Stimulated activated naive CD4-positive, alpha-beta T cell treated with Interleukin-2 at 50 U/mL for 16 hours (primary cell): ENCODE measurements around the gene FLYWCH2.

Source experiments
- DNase-seq: peaks from one replicate; lab custom pipeline; 2025; lab: John Stamatoyannopoulos, UW

FLYWCH2 gene

DNA sequence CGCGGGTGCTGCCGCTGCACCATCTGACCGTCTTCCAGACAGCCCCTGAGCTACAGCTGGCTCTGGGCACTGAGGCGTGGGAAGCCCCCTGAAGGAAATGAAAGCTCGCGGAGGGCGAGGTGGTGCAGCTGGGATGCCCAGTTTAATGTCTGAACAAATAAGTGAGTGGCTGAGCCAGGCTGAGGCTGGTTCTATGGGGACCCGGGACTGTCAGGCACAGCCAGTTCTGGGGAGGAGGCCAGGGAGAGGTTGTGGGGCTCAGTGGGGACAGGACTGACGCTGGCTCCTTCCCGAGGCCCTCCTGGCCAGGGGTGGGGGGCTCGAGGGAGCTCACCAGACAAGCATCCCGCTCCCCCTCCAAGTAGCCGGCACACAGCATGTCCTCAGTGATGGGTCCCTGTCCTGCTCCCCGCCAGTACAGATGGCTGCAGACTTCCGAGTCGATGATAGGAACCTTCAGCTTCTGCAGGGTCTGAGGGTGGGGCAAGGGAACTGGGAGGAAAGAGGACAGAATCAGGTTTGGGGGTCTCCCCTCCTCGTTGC is 29.4 kb upstream of the FLYWCH2 start:
- no peak for DNase-seq

DNA sequence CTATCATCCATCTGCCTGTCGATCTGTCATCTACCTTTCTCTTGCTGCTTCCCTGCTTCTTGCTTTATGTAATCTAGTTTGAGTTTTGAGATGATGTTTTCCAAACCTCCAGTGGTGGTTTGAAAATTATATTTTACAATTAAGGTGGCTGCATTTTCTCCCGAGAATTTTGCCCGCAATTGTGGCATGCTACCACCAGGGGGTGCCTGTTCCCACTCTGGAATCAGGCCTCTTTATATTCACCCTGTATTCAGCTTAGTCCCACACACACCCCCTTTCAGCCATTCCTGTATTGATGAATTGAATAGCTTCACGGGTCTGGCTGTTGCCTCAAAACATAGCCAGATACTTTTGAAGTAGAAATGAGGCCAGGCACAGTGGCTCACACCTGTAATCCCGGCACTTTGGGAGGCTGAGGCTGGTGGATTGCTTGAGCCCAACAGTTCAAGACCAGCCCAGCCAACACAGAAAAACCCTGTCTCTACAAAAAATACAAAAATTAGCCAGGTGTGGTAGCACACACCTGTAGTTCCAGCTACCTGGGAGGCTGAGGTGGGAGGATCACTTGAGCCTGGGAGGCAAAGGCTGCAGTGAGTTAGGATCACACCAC is 28.2 kb upstream of the FLYWCH2 start:
- no peak for DNase-seq

DNA sequence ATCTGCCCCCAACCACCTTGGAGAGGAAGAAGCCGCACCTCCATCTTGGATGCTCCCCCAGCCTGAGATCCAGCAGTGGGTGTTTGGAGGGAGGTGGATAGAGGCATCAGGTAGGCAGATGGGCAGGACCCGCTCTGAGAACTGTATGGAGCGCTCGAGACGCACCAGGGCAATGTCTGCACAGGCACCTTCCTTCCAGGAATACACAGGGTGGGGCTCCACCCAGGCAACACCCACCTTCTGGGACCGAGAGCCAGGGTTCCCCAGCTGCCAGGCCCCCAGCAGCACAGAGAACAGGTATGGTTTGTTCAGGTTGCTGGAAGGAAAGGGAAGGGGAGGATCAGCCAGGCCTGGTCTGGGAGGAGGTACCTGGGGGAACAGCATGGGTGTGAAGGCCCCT is 27.5 kb upstream of the FLYWCH2 start:
- no peak for DNase-seq

DNA sequence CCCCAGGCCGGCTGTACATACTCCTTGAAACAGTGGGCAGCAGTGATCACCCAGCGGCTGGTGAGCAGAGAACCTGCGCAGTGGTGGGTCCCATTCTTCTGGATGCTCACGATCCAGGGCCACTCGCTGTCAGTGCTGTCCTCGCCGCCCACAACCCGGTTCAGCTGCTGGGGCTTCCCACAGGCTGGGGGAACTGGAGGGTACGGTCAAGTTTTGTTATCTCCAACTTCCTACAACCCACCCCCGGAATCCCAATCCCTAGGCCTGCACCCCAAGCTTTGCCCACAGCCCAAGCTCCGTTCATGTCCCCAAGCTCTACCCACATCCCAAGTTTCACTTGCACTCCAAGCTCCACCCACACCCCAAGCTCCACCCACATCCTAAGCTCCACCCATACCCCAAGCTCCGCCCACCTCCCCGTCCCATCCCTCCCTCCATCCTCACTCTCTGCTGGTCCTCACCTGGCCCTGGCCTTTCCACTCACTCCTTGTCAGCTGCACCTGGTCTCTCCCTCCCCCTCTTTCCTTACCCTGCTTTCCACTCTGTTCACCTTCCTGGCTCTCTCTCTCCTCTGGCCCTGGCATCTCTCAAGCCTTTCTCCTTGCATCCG is 26.8 kb upstream of the FLYWCH2 start:
- DNase-seq = no peak

DNA sequence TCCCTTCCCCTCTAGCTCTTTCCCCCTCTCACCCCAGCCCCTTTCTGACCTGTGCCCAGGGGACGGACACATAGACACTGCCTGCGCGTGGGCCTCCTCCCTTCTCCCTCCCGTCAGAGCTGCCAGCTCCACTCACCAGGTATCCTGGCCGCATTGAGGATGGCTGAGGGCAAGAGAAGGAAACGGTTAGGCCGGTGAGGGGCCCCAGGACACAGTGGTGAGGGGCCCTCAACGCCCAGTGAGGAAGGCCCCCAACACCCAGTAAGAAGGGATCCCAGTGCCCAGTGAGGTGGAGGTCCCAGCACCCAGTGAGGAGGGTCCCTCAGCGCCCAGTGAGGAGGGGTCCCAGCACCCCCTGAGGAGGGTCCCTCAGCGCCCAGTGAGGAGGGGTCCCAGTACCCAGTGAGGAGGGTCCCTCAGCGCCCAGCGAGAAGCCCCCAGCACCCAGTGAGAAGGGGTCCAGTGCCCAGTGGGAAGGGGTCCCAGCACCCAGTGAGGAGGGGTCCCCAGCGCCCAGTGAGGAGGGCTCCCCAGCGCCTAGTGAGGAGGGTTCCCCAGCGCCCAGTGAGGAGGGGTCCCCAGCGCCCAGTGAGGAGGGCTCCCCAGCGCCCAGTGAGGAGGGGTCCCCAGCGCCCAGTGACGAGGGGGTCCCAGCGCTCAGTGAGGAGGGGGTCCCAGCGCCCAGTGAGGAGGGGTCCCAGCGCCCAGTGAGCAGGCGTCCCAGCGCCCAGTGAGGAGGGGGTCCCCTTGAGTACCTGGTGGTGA is 26.1 kb upstream of the FLYWCH2 start:
- no peak for DNase-seq

DNA sequence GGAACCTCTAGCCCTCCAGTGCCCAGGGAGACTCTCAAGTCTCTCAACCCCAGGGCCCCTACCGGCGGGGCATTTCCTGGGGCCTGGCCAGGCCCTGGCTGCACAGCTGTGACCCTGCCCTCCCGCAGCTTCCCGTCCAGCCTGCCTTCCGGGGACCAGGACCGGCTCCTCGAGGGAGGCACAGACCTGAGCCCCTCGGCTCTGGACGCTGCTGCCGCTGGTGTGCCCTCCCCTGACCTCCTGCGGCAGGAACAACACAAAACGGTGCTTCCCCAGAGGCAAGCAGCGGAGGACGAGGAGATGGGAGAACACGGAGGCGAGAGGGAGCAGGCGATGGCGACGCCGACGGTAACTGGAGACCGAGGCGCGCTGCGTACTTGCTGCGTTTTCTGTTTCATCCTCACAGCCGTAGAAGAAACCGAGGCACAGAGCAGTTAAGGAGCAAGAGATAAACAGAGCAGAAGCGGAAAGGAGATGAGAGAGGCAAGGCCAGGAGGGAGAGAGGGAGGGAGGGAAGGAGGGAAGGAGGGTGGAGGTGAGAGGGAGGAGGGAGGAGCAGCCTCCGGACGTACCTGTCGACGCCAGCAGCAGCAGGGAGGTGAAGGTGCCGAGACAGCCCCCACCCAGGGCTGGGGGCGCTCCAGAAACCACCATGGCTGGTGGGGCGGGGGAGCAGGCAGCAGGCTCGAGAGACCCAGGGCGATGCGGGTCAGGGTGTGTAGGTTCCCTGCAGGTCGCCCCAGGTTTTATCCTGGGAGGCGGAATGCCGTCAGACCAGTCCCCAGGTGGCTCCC is 25.4 kb upstream of the FLYWCH2 start, which contains the start of gene PRSS22:
Gene PRSS22, minus strand, starts transcription at position 720 of the 794 bp plus-strand sequence. Its CDS starts 66 bp downstream, at position 654.
- no peak for DNase-seq

DNA sequence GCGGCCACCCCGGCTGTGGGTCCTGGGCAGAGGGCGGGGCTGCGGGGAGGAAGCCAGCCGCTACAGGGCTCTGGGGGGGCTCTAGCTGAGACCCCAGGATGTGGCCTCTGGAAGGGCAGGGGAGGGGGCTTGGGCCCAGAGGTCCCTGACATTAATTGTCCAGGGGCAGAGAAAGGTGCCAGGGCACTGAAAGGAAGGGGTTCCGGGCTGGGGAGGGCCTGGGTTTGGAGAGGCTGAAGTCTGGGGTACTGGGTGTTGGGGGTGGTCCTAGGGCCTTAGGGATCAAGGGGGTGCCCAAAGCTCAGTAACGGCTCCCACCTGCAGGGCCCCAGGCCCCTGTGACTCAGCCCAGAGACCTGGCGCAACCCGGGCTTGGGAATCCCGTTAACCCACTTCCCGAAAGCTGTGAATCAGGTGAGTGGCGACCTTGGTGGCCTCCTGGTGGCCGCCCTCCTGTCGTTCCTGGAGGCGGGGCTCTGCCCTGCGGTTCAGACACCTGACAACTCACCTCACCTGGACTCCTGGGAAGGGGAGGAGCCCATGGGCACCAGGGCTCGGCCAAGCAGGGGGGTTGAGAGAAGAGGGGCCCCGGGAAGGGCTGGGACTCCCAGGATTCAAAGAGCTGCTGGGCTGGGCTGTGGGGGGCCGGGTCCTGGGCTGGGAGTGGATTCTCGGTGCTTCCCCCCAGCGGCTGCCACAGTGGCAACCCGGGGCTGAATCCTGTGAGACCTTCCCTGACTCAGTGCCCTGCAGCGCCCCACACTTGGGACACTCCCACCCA is 24.6 kb upstream of the FLYWCH2 start:
- DNase-seq = no peak

DNA sequence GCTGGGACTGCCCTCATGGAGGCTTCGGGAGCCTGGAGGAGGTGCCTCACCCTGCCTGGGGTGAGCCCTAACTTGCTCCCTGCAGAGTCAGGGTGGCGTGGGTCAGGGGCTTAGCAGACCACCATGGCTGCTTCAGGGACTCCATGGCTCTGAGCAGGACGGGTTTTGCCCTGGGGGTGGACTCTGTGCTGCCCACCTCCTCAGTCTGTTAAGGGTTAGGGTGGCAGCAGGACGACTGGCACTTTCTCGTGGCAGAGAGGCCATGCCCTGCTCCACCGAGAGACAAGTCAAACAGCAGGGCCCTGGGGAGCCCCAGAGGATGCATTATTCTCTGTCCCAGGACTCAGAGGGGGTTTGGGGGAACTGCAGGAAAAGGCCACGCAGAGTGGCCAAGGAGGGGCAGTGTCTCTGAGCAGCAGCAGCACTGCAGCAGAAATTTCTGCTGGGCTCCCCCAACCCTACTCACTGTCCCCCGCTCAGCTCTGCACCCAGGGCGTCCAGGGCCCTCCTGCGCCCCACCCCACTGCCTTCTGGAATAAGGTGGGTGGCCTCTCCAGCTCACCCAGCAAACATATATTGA is 23.2 kb upstream of the FLYWCH2 start:
- DNase-seq = no peak

DNA sequence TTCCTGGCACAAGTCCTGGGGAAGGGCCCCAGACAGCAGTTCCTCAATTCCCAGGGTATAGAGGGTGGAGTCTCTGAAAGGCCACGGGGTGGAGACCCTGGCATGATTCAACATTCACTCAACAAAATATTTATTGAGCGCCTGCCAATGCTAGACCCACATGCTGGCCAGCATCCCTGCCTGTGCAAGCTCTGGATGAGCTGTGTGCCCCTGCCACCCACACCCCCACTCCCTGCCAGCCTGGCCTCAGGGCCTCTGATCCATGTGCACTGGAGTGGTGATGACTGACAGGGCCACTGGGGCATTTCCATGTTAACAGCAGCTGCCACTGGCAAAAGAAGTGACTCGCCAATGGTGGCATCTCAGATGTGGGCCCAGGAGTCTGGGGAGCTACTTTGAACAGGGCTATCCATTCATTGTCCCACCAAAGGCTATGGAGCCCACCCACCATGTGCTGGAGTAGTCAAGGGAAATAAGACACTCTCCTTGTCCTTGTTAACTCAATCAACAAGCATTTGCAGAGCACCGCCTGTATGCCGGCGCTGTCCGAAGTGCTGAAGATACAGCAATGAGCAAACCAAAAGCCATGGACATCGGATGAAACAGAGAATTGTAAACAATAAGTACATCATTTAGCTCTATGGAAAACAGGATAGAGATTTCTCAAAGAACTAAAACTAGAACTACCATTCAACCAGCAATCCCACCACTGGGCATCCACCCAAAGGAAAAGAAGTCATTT is 22.0 kb upstream of the FLYWCH2 start:
- no peak for DNase-seq

DNA sequence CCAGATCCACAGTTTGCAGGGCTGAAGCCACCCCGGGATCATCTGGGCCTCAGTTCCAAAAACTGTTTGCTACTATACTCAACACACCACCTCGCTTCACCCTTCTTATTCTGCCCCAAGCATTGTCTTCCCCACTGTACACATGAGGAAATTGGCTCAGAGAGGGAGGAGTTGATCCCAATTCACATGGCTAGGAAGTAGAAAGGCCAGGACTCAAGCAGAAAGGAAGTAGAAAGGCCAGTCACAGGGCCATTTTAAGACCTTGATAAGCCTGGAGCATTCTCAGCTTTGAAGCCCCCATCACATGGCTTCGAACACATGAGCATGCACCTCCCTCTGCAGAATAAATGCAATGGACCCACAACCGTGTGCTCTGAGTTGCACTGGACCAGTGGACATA is 17.4 kb upstream of the FLYWCH2 start:
- no peak for DNase-seq

DNA sequence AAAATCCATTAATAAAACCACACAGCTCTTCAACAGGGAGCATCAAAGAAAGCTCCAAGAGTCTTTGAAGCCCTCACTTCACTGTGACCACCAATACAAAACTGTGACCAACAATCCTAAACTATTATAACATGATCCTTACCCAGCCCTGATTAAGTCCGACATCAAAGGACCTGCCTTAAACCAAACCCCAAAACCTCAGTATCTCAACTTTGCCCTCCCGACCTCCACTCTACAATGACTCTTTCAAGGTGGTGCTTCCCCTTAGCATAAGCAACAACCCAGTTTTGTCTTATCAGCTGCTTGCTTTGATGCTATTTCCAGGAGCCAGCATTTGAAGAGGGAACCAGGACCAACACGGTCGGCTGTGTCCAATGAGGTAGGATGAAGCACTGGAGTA is 16.6 kb upstream of the FLYWCH2 start:
- DNase-seq = no peak

DNA sequence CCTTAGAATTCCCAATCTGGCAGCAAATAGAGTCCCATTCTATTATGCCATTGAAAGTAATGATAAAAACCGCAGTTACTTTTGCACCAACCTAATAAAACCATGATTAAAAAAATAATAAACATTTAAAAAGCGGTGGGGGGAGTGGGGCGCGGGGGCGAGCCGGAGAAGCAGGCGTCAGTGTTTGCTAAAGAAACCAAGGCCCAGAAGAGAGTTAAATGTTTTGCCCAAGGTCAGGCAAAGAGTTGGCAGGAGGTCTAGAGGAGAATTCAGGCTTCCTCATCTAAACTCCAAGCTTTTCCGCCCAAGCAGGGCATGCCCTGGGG is 15.4 kb upstream of the FLYWCH2 start:
- no peak for DNase-seq

DNA sequence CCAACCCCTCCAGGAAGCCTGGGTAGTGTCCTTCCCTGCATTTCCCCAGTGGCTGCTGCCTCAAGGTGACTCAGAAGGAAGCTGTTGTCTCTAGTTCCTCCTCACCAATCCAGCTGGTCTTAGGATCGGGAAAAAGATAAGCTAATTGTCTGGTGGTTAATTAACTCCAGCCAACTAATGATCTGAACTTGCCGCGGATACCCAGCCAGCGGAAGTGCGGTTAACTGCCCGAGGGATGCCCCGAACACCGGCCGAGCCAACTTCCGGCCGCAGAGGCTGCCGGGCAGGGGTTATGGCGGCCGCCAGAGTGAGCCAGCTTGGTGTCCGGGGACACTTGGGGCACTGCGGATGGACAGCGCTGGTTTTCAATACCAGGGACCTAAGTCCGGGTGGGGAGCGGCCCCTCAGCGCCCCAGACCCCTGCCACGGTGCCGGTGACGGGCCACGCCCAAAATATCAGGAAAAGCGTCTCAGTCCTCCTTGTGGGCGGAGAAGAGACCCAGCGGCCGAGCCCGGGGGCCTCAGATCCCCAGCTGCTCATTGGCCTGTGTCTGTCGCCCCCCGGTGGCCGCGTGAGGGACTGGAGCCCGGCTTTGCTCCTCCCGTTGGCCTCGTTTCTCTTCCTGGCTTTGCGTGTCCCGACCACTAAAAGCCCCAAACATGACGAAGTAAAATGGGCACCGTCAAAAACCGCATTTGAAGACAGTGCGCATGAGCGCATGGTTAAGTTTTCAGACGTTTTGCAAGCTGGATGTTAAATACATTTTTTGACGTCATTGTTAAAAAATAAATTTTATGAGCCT is 14.8 kb upstream of the FLYWCH2 start:
- peak; percentile 94 for DNase-seq

DNA sequence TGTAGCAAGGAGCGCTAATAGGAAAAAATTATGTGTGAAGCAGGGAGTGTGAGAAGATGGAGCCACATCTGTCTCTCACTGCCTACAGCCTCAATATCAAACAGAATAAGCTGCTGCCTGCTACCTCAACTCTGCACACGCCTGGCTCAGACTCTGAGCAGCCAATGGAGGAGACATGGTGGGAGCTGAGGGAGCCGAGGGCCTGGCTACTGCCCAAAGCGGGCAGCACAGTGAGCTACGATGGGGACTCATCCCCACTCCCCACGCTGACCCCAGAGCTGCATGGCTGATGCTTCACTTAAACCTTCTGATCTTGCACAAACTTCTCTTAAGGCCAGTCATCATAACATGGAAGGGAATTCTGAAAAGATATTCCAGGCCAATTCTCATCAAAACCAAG is 11.1 kb upstream of the FLYWCH2 start:
- DNase-seq = no peak

DNA sequence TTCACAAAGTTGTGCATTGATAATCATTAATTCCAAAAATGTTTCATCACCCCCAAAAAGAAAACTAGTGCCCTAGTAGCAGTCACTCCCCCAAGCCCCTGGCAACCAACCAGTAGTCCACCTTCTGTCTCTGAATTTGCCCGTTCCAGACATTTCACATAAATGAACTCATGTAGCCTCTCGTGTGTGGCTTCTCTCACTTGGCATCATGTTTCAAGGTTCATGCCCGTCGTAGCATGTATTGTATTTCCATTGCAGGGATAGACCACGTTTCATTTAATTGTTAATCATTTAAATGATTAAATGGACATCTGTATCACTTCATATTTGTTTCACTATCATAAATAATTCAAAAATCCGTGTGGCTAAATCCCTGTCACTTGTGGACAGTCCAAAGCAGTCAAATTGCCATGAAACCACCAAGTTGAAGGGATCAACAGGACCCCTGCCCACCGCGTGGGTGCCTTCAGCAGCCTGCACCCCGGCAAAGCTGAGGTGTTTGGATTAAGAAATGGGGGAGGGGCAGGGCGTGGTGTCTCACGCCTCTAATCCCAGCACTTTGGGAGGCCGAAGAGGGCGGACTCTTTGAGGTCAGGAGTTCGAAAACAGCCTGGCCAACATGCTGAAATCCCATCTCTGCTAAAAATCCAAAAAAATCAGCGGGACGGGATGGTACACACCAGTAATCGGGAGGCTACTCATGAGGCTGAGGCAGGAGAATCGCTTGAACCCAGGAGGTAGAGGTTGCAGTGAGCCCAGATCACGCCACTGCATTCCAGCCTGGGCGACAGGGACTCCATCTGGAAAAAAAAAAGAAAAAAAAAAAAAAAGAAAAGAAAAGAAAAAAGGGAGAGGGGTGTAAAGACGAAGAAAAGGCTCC is 8.7 kb upstream of the FLYWCH2 start:
- no peak for DNase-seq

DNA sequence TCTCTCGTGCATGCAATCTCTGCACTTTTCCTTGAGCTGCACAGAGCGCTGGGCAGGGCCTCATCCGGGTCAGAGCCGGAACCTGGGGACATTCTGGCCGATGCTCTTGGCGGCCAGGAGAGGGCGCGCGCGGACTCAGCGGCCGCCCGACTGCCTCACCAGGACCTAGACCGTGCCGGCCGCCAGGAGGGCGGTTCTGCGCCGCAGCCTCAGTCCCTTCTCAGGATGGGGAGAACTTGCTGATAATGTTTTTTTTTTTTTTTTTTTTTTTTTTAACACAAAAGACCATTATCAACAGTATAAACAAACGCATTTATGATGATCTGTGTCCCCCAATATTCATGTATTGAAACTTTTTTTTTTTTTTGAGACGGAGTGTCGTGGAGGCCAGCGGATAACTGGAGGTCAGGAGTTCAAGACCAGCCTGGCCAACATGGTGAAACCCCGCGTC is 8.1 kb upstream of the FLYWCH2 start:
- peak; percentile 62 for DNase-seq

DNA sequence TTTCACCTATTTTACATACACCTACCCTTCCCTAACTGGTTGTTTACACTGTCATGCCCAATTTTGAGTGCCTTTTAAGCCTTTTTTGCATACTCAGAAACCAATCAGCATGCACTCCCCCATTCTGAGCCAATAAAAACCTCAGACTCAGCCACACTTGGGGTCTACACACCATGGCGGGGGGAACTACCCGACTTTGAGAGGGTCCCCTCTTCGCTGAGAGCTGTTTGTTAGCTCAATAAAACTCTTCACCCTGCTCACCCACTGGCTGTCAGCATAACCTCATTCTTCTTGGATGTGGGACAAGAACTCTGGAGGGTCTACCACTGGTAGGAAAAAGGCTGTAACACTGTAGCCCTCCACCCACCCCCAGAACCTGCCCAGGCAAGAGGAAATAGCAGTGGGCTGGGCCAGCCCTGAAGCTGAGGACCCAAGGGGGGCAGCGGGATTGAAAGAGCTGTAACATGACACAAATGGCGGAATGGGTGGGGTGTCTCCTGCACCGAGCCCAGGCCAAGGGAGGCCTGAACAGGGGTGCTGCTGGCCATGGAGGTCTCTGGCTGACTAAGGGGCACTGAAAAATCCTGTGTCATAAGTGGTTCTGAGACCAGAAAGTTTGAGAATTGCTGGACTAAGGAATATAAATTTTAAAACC is 3.0 kb upstream of the FLYWCH2 start:
- DNase-seq = no peak
